OCI-LY3 (cell line): Measurements from ENCODE around the gene SIAH3.

Experiments used
- EZH2phosphoT487 ChIP-seq: fragments of 200-600 bp; shearing (Covaris generic); IDR thresholded peaks from 2 replicates; pipeline ENCODE4 v1.6.1; 2018; ENCODE audit warnings: antibody characterized with exemption, mixed run types, low read depth
- TF ChIP-seq, protein P1 (sequence below): fragments of 200-600, 300-600 bp; sonication (generic); IDR thresholded peaks from 2 replicates; pipeline ENCODE4 v1.5.1; 2014; ENCODE audit warnings: antibody characterized with exemption, low read length, low read depth

DNA sequence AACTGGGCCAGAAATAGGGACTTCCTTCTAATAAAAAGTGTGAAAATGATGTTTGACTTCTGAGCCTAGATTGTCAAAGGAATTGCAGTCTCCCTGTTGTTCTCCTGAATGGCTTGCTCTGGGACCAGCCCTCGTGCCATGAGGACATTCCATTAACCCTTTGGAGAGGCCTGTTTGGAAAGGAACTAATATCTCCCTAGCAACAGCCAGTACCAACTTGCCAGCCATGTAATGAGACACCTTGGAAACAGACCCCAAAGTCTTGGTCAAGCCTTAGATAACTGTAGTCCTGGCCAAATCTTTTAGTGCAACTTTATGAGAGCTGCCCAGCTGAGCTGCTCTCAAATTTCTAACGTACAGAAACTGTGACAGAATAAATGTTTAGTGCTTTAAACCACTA lies 8.2 kb upstream of the SIAH3 start:
- TF ChIP-seq, protein P1, sequence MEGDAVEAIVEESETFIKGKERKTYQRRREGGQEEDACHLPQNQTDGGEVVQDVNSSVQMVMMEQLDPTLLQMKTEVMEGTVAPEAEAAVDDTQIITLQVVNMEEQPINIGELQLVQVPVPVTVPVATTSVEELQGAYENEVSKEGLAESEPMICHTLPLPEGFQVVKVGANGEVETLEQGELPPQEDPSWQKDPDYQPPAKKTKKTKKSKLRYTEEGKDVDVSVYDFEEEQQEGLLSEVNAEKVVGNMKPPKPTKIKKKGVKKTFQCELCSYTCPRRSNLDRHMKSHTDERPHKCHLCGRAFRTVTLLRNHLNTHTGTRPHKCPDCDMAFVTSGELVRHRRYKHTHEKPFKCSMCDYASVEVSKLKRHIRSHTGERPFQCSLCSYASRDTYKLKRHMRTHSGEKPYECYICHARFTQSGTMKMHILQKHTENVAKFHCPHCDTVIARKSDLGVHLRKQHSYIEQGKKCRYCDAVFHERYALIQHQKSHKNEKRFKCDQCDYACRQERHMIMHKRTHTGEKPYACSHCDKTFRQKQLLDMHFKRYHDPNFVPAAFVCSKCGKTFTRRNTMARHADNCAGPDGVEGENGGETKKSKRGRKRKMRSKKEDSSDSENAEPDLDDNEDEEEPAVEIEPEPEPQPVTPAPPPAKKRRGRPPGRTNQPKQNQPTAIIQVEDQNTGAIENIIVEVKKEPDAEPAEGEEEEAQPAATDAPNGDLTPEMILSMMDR = no peak
- TF ChIP-seq EZH2phosphoT487 = no peak
